ENCODE results near the gene AK8.

Gene AK8

GRCh38 chr9:132798817-132799790, 79.0 kb downstream of the AK8 start:
- H3K27me3 ChIP-seq (ENCODE audit: low read depth, low read length), result peaks cover 14% of the 10 kb centered on the region
- no peak overlapping the region for H3K4me3 ChIP-seq (ENCODE audit: low read length)
- no peaks in the 10 kb centered on the region for H3K36me3 ChIP-seq (replicated peaks; ENCODE audit: low read depth, low read length)
- no peak overlapping the region for H2AFZ ChIP-seq (ENCODE audit: low read depth, low read length)
- H4K20me1 ChIP-seq (ENCODE audit: insufficient read depth, low read length), result no peaks in the 10 kb centered on the region
- H3K79me2 ChIP-seq (ENCODE audit: low read length), result no peaks in the 10 kb centered on the region
- peaks cover 5% of the 10 kb centered on the region; the same call in 1 of the 2 replicates for H3K4me1 ChIP-seq (ENCODE audit: low read length)
- no peak for TF ChIP-seq EZH2phosphoT487 (IDR thresholded peaks at IDR 0.05; ENCODE audit: low read depth)
- no peak for TF ChIP-seq CTCF (IDR thresholded peaks at IDR 0.05; ENCODE audit: low read depth, low read length)
- no peaks in the 10 kb centered on the region for H3K9me3 ChIP-seq (ENCODE audit: insufficient read depth, low read length)
- H3K9ac ChIP-seq (ENCODE audit: low read length), result no peak overlapping the region
- no peak overlapping the region for H3K4me2 ChIP-seq (ENCODE audit: low read length)
- H3K27ac ChIP-seq (ENCODE audit: low read length), result no peak overlapping the region

GRCh38 chr9:132797861-132798659, 80.0 kb downstream of the AK8 start:
- H3K27ac ChIP-seq (ENCODE audit: low read length), result no peak overlapping the region
- H3K79me2 ChIP-seq (ENCODE audit: low read length), result no peaks in the 10 kb centered on the region
- peaks cover 5% of the 10 kb centered on the region; the same call in 1 of the 2 replicates for H3K4me1 ChIP-seq (ENCODE audit: low read length)
- no peak overlapping the region for H3K9ac ChIP-seq (ENCODE audit: low read length)
- no peak overlapping the region for H3K4me2 ChIP-seq (ENCODE audit: low read length)
- H3K36me3 ChIP-seq (replicated peaks; ENCODE audit: low read depth, low read length), result no peaks in the 10 kb centered on the region
- no peaks in the 10 kb centered on the region for H3K9me3 ChIP-seq (ENCODE audit: insufficient read depth, low read length)
- H4K20me1 ChIP-seq (ENCODE audit: insufficient read depth, low read length), result no peaks in the 10 kb centered on the region
- peaks cover 16% of the 10 kb centered on the region for H3K27me3 ChIP-seq (ENCODE audit: low read depth, low read length)
- no peak overlapping the region for H3K4me3 ChIP-seq (ENCODE audit: low read length)
- TF ChIP-seq EZH2phosphoT487 (IDR thresholded peaks at IDR 0.05; ENCODE audit: low read depth) (no peak), CTCF (IDR thresholded peaks at IDR 0.05; ENCODE audit: low read depth, low read length) (no peak)
- no peak overlapping the region for H2AFZ ChIP-seq (ENCODE audit: low read depth, low read length)

- Histone ChIP-seq H3K4me1 (ENCODE audit: low read length) (peaks cover 5% of the 10 kb centered on the region; the same call in 1 of the 2 replicates), H3K27ac (ENCODE audit: low read length) (no peak overlapping the region), H2AFZ (ENCODE audit: low read depth, low read length) (no peak overlapping the region), H3K27me3 (ENCODE audit: low read depth, low read length) (peaks cover 16% of the 10 kb centered on the region), H3K9ac (ENCODE audit: low read length) (no peak overlapping the region), H3K9me3 (ENCODE audit: insufficient read depth, low read length) (no peaks in the 10 kb centered on the region), H3K4me2 (ENCODE audit: low read length) (no peak overlapping the region), H3K4me3 (ENCODE audit: low read length) (no peak overlapping the region), H4K20me1 (ENCODE audit: insufficient read depth, low read length) (no peaks in the 10 kb centered on the region), H3K36me3 (replicated peaks; ENCODE audit: low read depth, low read length) (no peaks in the 10 kb centered on the region), H3K79me2 (ENCODE audit: low read length) (no peaks in the 10 kb centered on the region)
- TF ChIP-seq CTCF (IDR thresholded peaks at IDR 0.05; ENCODE audit: low read depth, low read length) (no peak), EZH2phosphoT487 (IDR thresholded peaks at IDR 0.05; ENCODE audit: low read depth) (no peak)
These were observed 82.4 kb downstream of the AK8 start for GRCh38 chr9:132795511-132796303.

Measured in OCI-LY3 (cell line).